Effector memory CD4-positive, alpha-beta T cell (primary cell): Measurements from ENCODE around the gene NT5M.

Source experiments
- DNase-seq, 3 donors: peaks; one replicate each; pipeline ENCODE4 v3.0.0-alpha.2; 2020
- H3K27ac ChIP-seq: 2 replicates; pipeline ENCODE4 v1.7.0; 2013; ENCODE audit warnings: mild to moderate bottlenecking, low read length, moderate library complexity; ENCODE audit not compliant: insufficient read depth, poor library complexity, severe bottlenecking
- H3K27me3 ChIP-seq: replicated peaks from 2 replicates; pipeline ENCODE4 v1.7.0; 2013; ENCODE audit warnings: mild to moderate bottlenecking, low read length; ENCODE audit not compliant: insufficient read depth, control insufficient read depth, poor library complexity, severe bottlenecking
- H3K36me3 ChIP-seq: 2 replicates; pipeline ENCODE4 v1.7.0; 2013; ENCODE audit warnings: mild to moderate bottlenecking, low read length, moderate library complexity; ENCODE audit not compliant: control insufficient read depth, insufficient read depth
- H3K4me1 ChIP-seq: 2 replicates; pipeline ENCODE4 v1.7.0; 2013; ENCODE audit warnings: low read length, mild to moderate bottlenecking; ENCODE audit not compliant: control insufficient read depth, insufficient read depth, poor library complexity, severe bottlenecking
- H3K4me3 ChIP-seq: 2 replicates; pipeline ENCODE4 v1.7.0; 2013; ENCODE audit warnings: low read length, low read depth, mild to moderate bottlenecking; ENCODE audit not compliant: insufficient read depth, poor library complexity, severe bottlenecking
- H3K9me3 ChIP-seq: 2 replicates; pipeline ENCODE4 v1.7.0; 2013; ENCODE audit warnings: mild to moderate bottlenecking, low read length, moderate library complexity; ENCODE audit not compliant: control insufficient read depth

NT5M gene

DNA sequence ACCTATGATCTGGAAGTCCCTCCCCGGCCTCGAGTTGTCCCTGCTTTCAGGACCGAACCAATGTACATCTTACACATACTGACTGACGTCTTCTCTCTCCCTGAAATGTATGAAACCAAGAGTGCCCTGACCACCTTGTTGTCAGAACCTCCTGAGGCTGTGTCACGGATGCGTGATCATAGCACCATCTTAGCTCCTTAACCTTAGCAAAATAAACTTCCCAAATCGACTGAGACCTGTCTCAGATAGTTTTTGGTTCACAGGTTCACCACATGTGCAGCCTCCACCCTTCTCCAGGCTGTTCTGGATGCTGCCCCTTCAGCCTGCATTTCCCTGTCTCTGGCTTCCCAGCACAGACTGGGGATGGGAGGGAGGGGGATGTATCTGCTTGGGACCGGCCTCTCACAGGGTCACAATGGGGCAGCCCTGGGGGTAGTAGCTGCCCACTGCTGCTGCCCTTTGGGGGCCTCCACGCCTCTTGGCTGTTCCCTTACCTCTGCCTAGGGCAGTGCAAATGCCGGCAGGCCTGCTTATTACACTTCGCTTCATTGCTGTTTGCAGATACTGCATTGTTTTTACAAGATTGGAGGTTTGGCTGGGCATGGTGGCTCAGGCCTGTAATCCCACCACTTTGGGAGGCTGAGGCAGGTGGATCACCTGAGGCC is 69.8 kb downstream of the NT5M start:
- H3K9me3 ChIP-seq = no peaks in the 10 kb centered on the region
- no peaks in the 10 kb centered on the region for H3K27me3 ChIP-seq
- no peaks in the 10 kb centered on the region for H3K4me1 ChIP-seq

DNA sequence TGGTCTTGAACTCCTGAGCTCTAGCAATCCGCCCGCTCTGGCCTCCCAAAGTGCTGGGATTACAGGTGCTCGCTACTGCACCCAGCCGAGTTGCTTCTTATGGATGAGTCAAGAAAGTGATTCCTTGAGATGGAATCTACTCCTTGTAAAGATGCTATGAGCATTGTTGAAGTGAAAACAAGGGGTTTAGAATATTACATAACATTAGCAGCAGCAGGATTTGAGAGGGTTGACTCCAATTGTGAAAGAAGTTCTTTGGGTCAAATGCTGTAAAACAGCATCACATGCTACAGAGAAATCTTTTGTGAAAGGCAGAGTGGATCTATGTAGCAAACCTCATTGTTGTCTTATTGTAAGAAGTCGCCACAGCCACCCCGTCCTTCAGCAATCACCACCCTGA is 72.7 kb downstream of the NT5M start:
- H3K27ac ChIP-seq = no peak overlapping the region
- H3K27me3 ChIP-seq = no peaks in the 10 kb centered on the region
- no peak for DNase-seq
- H3K36me3 ChIP-seq = no peaks in the 10 kb centered on the region
- no peak overlapping the region for H3K4me3 ChIP-seq
- no peaks in the 10 kb centered on the region for H3K4me1 ChIP-seq
- no peaks in the 10 kb centered on the region for H3K9me3 ChIP-seq

More for the DNA sequence above, 69.8 kb downstream of the NT5M start:
- no peak overlapping the region for H3K27ac ChIP-seq
- DNase-seq = no peak
- H3K36me3 ChIP-seq = no peaks in the 10 kb centered on the region
- no peak overlapping the region for H3K4me3 ChIP-seq

DNA sequence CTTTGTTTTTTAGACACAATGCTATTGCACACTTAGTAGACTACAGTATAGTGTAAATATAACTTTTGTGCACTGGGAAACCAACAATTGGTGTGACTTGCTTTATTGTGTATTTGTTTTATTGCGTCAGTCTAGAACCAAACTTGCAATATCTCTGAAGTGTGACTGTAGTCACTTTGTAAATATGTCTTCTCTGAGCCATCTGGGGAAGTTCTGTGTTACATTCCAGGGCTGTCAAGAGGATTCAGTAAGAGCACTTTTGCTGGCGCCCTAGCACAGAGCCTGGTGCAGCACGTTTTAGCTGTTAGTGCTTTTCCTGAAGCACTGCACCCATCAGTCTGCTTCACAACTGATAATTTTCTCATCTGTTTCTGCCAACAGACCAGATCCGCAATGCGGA is 73.2 kb downstream of the NT5M start:
- Histone ChIP-seq H3K27me3 (no peaks in the 10 kb centered on the region), H3K4me3 (no peak overlapping the region), H3K4me1 (no peaks in the 10 kb centered on the region), H3K27ac (no peak overlapping the region), H3K9me3 (no peaks in the 10 kb centered on the region), H3K36me3 (no peaks in the 10 kb centered on the region)
- no peak for DNase-seq

DNA sequence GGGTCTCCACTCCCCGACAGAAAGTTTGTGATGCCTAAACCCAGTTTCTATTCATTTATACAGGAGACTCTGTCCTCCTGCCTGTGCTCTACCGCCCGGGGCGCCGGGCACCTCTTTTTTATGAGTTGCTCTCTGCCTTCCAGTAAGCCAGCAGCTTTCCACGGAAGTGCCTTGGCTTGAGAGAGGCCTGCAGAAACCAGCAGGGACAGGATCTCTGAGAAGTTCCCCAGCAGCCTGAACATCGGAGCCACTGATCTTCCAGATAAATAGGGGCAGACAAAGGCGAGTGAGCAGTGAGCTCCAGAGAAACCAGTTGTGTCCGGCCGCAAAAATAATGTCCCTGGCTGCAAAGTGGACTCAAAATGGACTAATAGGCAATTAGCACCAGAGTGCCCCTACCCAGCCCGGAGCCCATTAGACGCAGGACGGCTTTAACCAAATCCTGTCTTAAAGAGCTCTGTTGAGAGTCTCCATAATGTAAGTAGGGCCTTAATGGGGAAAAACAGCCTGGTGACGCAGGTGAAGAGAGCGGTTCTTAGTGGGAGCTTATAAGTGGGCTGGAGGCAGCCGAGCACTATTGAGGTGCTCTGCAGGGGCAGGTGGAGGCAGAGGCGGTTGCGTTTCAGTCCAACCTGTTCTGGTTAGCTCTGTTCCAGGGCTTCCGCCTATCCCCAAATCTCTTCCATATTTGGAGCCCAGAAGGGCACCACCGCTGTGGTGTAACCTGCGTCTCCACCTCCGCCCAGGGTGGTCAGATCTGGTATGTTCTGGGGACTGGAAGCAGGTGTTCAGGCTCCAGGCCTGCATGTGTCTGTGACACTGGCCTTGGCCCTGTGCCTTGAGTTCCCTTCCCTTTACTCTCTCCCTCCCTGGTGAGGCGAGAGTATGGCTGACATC is 74.1 kb downstream of the NT5M start:
- H3K9me3 ChIP-seq = no peaks in the 10 kb centered on the region
- H3K27ac ChIP-seq = no peak overlapping the region
- no peak for DNase-seq
- H3K4me3 ChIP-seq = no peak overlapping the region
- no peaks in the 10 kb centered on the region for H3K4me1 ChIP-seq
- no peaks in the 10 kb centered on the region for H3K27me3 ChIP-seq
- no peaks in the 10 kb centered on the region for H3K36me3 ChIP-seq

DNA sequence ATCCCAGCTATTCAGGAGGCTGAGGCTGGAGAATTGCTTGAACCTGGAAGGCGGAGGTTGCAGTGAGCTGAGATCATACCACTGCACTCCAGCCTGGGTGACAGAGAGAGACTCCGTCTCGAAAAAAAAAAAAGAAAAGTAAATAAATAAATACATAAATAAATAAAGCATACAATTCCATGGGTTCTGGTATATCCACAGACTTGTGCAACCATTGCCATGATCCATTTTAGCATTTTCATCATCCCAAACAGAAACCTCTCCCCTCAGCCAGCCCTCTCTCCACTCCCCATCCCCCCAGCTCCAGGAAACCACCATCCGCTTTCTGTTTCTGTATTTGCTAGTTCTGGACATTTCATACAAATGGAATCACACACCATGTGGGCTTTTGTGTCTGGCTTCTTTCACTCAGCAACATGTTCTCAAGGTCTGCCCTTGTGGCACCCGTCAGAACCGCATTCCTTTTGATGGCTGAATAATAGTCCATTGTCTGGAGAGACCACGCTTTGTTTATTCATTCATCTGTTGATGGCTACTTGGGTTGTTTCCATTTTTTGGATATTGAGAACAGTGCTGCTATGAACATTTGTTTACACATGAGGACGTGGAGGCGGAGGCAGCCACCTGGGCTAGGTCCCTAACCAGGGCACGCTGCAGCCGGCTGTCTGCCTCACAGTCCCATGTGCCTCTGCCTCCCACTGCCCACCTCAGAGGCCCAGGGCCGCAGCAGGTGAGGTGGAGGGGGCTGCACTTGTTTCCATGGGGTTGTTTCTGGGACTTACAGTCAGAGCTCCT is 76.2 kb downstream of the NT5M start:
- Histone ChIP-seq H3K4me3 (no peak overlapping the region), H3K36me3 (no peaks in the 10 kb centered on the region), H3K9me3 (no peaks in the 10 kb centered on the region), H3K4me1 (no peaks in the 10 kb centered on the region), H3K27ac (no peak overlapping the region), H3K27me3 (no peaks in the 10 kb centered on the region)
- no peak for DNase-seq

DNA sequence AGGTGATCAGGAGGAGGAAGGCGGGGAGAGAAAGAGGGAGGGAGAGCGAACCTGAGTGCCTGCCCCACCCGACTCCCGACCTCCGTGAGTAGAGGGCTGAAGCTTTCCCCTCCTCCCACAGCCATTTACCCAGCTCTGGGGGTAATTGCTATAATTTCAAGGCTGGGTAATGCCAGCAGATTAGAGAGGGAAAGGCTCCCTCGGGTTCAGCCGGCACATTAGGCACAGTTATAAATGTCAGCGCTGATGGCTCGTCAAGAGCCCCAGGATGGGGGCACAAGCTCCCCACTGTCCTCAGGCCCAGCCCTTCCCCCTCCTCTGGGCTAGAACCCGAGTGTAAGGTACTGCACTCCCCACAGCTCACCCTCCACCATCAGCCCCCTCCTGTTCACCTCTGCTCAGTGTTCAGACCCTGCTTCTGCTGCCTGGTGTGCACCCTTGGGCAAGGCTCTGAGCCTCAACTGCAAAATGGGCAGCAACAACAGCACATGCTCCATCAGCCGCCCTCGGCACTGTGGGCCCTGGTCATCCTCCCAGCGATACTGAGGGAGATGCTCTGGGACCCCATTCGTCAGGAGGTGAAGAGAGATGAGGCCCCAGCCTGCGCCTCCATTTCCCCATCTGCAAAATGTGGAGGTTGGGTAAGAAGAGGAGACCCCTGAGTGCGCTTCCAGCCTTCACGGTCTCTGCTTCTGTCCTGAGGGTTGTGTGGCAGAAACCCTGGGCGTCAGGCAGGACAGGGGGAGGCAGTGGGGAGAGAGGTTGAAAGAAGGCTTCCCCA is 77.2 kb downstream of the NT5M start:
- DNase-seq = no peak
- H3K36me3 ChIP-seq = no peaks in the 10 kb centered on the region
- no peak overlapping the region for H3K27ac ChIP-seq
- H3K27me3 ChIP-seq = no peaks in the 10 kb centered on the region
- no peaks in the 10 kb centered on the region for H3K4me1 ChIP-seq
- no peaks in the 10 kb centered on the region for H3K9me3 ChIP-seq
- H3K4me3 ChIP-seq = no peak overlapping the region

DNA sequence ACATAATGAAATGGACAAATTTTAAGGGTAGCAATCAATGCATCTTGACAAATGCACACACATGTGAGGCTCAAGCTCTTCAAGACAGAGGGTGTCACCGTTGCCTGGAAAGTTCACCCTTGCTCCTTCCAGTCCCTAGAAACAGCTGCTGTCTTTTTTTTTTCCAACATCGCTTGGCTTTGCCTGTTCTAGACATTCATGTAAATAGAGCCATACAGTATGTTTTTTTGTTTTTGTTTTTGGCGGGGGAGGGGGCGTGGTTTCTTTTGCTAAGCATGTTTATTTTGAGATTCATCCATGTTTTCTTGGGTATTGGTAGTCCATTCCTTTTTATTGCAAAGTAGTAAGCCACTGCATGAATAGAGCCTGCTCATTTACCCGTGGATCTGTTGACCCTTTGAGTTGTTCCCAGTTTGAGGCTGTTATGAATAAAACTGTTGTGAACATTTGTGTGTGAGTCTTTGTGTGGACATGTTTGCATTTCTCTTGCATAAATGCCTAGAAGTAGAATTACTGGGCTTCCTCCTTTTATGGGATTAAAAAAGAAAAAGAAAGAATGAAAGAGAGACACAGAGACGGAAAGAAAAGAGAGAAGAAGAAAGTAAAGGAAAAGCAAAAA is 78.4 kb downstream of the NT5M start:
- no peaks in the 10 kb centered on the region for H3K36me3 ChIP-seq
- no peaks in the 10 kb centered on the region for H3K27me3 ChIP-seq
- no peak for DNase-seq
- no peak overlapping the region for H3K4me3 ChIP-seq
- H3K9me3 ChIP-seq = no peaks in the 10 kb centered on the region
- H3K4me1 ChIP-seq = no peaks in the 10 kb centered on the region
- H3K27ac ChIP-seq = no peak overlapping the region

DNA sequence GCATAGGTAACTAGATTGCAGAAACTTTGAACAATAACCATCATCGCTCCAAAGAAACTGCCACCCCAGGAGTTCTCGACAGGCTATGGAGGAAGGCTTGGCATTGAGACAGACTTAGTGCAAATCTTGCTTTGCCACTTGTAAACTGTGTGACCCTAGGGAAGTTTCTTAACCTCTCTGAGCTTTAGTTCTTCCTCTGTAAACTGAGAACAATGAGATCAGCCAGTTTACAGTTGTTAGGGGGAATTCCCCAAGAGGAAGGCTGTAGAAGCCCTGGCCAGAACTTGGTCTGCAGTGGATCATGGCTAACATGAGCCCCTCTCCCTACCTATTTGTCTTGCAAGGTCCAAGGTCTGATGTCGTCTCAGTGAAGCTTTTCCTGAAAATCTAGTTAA is 78.9 kb downstream of the NT5M start:
- no peaks in the 10 kb centered on the region for H3K9me3 ChIP-seq
- H3K4me1 ChIP-seq = no peaks in the 10 kb centered on the region
- no peak overlapping the region for H3K4me3 ChIP-seq
- DNase-seq = no peak
- no peak overlapping the region for H3K27ac ChIP-seq
- H3K27me3 ChIP-seq = no peaks in the 10 kb centered on the region
- no peaks in the 10 kb centered on the region for H3K36me3 ChIP-seq

DNA sequence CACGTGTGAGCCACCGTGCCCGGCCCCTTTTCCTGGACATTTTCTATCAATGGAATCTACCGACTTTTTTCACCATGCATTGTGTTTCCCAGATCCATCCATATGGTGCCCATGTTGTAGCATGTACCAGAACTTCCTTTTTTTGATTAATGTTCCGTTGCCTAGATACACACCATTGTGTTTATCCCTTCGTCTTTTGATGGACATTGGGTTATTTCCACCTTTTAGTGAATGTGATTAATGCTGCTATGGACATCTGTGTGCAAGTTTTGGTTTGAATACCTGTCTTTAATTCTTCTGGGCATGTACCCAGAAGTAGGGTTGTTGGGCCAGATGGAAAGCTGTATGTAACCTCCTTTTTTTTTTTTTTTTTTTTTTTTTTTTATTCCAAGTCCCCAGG is 79.8 kb downstream of the NT5M start:
- Histone ChIP-seq H3K9me3 (no peaks in the 10 kb centered on the region), H3K27me3 (no peaks in the 10 kb centered on the region), H3K36me3 (no peaks in the 10 kb centered on the region), H3K4me3 (no peak overlapping the region), H3K4me1 (no peaks in the 10 kb centered on the region), H3K27ac (no peak overlapping the region)
- no peak for DNase-seq
